Esophagus squamous epithelium (tissue), 4 donors: Measurements from ENCODE around the gene C19orf85.

Source experiments
- CTCF ChIP-seq, 6 experiments: fragments of 450-650 bp in 4 of 6; fragments of 200-600 bp in 2 of 6; sonication (generic) in 2 of 6; IDR thresholded peaks; one replicate each; pipeline ENCODE4 v1.5.1; 2016 to 2019; ENCODE audit warnings: antibody characterized with exemption in 6 of 6, mild to moderate bottlenecking in 4 of 6, moderate library complexity in 4 of 6
- POLR2A ChIP-seq, 4 donors: fragments of 450-650 bp; IDR thresholded peaks; one replicate each; pipeline ENCODE4 v1.6.1; 2017; ENCODE audit warnings: antibody characterized with exemption in 4 of 4, mild to moderate bottlenecking in 4 of 4, moderate library complexity in 3 of 4

GRCh38 chr19:55419103-55419502 lies 45.4 kb downstream of the C19orf85 start:
- TF ChIP-seq CTCF (IDR thresholded peaks at IDR 0.05) (no peak), POLR2A (IDR thresholded peaks at IDR 0.05) (no peak)
